SIG-M5 (cell line): ENCODE data around the gene SLC27A5.

ENCODE experiments used
- DNase-seq: peaks from one replicate; lab custom pipeline; 2025; lab: John Stamatoyannopoulos, UW

SLC27A5 gene, protein sequence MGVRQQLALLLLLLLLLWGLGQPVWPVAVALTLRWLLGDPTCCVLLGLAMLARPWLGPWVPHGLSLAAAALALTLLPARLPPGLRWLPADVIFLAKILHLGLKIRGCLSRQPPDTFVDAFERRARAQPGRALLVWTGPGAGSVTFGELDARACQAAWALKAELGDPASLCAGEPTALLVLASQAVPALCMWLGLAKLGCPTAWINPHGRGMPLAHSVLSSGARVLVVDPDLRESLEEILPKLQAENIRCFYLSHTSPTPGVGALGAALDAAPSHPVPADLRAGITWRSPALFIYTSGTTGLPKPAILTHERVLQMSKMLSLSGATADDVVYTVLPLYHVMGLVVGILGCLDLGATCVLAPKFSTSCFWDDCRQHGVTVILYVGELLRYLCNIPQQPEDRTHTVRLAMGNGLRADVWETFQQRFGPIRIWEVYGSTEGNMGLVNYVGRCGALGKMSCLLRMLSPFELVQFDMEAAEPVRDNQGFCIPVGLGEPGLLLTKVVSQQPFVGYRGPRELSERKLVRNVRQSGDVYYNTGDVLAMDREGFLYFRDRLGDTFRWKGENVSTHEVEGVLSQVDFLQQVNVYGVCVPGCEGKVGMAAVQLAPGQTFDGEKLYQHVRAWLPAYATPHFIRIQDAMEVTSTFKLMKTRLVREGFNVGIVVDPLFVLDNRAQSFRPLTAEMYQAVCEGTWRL

DNA sequence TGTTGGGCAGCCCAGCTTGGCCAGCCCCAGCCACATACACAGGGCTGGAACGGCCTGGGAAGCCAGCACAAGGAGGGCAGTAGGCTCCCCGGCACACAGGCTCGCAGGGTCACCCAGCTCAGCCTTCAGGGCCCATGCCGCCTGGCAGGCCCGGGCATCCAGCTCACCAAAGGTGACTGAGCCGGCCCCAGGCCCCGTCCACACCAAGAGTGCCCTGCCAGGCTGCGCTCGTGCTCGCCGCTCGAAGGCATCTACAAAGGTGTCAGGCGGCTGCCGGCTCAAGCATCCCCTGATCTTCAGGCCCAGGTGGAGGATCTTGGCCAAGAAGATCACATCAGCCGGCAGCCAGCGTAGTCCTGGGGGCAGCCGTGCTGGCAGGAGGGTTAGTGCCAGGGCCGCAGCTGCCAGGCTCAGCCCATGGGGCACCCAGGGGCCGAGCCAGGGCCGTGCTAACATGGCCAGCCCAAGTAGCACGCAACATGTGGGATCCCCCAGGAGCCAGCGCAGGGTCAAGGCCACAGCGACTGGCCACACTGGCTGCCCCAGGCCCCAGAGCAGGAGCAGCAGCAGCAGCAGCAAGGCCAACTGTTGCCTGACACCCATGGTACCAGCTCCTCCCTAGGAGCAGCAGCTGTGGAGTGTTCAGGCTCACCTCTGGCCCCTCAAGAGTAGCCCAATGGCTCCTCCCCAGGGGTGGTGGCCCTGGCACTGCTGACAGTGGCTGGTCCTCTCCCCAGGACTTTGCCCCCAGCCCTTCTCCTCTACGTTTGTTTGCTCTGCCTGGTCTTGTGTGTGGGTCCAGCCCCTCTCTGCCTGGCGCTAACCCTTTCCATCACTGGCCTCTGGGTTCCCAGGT, at the start of gene SLC27A5:
TSS of gene SLC27A5 (minus strand) at position 640 of the 856 bp plus-strand sequence. CDS start at position 603, 37 bp downstream.
- no peak for DNase-seq

DNA sequence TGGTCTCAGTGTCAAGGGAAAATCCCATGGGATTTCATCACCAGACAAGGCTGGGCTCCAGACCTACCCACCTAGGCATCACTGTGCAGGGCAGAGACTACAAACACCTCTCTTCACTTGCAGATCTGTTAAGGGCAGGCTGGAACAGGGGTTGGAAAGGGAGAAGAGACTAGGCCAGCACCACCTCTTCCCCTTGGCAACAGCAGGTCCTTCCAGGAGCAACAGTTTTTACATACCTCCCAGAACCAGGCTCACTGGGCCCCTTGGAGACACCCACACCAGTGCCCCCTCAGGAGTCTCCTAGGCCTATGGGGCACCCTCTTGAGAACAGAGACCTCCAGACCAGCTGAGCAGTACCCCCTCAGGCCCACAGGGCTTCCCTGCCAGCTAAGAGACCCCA, 49.1 kb upstream of the SLC27A5 start:
- DNase-seq: no peak

DNA sequence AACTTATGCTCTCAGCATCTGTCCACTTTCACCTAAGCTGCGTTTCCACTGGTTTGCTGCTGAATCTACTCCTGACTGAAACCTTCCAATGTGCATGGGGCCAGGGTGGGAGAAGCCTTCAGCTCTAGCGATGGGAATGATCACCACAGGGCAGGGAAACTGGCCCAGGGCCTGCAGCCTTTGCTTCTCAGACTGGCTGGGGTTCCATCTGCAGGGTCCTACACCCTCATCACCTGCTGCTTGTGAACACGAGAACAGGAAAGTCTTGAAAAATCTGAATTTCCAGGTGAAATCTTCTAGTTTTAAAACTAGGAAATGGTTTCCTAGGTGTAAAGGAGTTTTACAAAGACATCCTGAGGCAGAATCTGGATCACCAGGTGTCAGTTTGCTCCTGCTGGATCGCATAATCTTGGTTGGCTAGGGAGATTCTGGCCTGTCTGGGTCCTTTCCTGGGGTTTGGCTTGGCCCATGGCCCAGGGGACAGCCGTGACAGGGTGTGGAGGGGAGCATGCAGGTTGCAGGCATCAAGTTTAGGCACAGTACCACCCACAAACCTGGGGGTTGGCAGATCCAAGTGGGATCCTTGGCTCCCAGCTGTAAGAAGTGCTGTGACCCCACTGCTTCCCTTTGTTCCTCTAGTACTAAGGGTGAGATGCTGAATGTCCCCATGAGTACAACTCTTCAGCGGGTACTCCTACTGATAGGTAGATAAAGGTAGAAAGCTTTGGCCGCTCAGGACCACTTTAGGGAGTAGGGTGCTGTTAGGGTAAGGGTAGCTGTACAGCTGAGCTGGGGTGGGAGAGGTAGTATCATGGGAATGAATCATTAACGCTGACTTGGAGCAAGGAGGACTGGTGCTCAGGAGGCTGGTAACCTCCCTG, 48.5 kb upstream of the SLC27A5 start:
- DNase-seq: no peak

DNA sequence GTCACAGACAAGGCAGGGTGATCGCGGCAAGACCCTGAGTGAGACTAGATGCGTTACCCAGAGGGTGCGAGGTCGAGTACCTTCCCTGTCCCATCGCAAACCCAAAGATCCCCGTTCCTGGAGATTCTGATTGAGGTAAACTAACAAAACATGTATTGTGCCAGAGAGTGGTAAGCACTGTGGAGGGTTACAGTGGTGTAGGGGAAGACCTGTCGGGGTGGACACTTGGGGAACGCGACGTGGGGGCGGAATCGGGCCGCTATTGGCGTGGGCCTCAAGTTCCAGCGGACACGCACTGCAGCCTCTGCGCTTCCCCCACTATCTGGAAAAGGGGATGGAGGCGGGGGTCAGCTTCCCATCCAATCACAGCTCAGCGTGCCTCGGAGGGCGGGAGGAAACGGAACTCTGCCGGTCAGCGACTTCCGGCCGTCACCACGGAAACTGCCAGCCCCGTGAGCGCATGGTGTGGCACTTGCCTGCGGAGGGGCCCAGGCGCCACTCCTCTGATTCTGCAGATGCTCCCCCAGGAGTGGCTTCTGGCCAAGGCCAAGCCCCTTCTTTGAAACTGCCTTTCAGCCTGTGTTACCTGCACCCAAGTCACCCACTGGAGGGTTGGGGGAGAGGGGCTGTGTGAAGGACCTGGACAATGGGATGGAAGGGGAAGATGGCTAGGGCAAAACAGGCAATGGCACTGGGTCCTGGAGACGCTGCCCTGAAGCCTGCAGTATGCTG, 47.6 kb upstream of the SLC27A5 start:
- DNase-seq: no peak

DNA sequence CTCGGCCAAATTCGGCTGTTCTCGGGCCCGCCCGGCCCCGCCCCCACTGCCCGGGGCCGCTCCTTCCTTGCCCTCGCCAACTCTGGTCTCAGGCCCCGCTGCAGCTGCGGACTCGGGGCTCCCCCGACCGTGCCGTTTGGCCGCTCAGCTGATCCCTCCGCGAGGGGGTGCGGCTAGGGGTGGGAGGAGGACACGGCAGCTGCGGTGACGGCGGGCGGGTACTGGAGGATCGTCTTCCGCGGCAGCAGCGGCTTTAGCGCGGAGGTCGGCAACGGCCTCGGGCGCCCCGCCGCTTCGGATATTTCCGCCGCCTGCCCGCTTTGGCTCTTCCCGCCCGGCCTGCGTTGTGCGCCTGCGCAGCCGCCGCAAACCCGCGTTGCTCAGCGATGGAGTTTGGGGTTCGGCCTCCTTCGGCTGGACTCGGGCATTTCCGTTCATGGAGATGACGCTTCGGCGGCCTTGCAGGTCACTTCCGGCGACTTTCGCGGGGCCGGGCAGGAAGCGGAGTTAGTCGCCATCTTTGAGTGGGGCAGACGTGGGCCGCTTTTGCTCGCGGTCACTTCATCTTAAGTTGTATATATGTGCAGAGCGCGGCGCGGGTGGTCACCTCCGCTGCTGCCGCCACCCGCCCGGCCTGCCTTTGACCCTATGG, 47.0 kb upstream of the SLC27A5 start:
- DNase-seq: no peak

DNA sequence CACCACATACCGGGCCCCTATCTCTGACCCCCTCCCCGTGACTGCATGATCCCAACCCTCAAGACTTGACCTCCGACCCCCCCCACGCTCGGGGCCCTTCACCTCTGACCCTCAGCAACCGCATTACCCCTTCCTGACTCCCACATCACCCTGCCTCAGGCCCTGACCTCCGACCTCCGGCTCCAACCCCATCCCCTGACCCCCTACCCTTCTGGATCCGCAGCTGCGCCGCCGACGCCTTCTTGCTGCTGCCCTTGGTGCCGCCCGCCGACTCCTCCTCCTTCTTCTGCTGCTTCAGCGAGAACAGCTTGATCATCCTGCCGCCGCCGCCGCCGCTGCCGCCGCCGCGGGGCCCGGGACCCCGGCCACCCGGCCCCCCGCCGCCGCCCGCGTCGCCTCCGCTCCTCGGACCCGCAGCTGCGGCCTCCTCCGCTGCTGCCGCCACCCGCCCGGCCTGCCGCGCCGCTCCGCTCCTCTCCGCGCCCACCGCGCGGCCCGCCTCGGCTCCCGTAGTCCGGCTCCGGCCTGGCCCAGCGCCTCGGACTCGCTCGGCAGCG, 46.4 kb upstream of the SLC27A5 start, which contains the start of gene UBE2M:
TSS of gene UBE2M (minus strand) at position 546 of the 557 bp plus-strand sequence. CDS start at position 316, 230 bp downstream.
- no peak for DNase-seq

DNA sequence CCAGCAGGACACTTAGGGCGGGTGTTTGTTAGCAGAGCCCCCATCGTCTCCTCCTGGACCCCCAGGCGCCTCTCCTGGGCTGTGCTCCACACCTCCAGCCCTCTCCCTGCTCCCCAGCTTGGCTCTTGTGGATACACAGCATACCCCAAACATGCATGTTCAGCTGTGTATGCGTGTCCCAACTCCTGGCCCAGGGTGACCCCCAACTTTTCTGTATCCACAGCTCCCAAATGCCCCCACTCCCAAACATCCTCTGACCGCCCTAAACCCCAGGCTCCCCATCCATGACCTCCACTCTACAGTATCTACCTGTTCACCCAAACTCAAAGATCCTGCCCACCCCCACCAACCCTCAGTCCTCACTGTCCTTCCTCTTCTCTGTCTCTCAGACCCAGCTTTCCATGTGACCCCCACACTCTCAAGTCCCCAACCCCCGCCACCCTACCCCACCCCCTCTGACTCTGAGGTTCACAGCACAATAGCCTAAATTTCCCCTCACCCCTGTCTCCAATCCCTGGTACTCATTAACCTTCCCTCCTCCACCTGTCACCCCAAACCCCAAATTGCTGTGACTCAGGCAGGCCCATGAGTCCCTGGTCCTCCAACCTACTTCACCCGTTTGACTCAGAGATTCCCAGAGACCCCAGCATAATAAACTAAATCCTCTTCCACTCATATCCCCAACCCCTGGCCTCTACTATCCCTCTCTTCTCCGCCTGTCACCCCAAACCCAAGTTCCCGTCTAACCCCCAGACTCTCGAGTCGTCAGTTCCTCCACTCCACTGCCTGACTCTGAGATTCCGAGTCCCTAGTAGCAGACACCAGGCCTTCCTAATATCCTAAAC, 45.7 kb upstream of the SLC27A5 start:
- DNase-seq: no peak

DNA sequence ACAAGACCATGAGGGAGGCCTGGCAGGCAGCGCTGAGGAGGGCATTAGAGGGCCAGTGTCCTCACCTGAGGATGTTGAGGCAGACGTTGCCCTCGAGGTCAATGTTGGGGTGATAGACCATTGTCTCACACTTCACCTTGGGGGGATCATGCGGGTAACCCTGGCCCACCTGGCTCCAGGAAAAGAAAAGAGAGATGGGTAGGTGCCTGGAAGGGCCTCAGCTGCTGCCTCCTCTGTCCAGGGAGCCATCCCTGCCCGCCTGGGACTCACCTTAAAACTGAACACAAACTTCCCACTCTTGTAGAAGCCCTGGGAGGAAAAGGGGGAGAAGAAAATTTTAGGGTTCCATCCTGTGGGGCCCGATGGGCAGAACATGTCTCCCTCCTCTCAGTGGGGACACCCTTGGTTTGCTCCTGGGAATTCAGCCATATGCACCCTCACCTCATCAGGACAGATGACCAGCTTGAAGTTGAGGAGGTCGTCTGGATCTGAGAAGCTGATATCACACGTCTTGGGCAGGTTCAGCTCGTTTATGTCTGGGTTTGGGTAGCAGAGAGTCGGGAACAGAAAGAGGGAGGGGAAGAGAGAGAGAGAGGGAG, 44.9 kb upstream of the SLC27A5 start:
- no peak for DNase-seq

DNA sequence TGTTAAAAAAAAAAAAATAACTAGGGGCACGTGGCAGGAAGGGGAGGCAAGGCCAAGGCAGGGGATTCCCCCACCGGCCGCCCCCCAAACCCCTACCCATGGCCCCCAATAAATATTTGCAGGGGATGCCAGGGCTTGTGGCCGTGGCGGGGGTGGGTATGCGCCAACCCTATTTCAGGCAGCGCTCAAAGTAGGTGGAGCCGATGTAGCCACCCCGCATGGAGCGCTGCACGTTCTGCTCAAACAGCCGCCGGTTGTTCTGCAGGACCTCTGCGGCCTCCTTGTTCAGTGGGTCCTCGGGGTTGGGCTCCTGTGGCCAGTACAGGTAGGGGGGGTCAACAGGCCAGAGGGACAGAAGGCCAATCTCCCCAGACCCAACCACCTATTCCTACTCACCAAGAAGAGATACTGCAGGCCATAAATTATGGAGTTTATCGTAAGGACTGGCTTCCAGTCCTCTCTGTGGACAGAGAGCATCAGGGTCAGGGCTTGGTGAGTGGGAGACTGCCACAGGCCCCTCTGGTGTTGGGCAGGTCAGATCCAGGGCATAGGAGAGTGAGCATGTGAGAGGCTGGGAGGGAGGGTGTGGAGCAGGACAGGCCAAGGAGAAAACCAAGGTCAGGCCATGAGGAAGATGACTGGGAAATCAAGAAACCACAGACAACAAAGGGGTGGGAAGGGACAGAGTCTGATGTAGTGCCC, 44.3 kb upstream of the SLC27A5 start:
- DNase-seq: no peak

DNA sequence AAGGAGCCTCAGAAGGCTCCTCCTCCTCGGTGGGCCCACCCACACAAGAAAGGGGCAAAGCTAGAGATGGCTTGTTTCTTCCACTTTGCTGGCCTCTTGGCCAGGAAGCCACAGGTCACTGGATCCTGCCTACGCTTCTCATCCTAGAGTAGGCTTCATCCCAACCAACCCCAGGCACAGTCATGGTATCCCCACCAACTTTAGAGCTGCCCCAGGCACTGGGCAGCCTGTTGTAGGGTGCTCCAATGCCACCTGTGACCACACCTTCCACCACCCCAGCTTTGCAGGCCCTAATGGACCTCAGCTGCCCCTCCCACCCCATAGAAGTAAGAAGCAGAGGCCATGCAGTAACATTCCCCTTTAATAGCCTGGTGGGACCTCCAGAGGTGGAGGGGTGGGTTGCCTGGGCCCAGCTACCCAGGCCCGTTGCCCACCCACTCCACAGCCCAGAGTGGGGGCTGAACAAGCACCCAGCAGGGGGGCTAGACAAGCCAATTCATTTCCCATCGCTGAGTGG, 43.6 kb upstream of the SLC27A5 start:
- no peak for DNase-seq

DNA sequence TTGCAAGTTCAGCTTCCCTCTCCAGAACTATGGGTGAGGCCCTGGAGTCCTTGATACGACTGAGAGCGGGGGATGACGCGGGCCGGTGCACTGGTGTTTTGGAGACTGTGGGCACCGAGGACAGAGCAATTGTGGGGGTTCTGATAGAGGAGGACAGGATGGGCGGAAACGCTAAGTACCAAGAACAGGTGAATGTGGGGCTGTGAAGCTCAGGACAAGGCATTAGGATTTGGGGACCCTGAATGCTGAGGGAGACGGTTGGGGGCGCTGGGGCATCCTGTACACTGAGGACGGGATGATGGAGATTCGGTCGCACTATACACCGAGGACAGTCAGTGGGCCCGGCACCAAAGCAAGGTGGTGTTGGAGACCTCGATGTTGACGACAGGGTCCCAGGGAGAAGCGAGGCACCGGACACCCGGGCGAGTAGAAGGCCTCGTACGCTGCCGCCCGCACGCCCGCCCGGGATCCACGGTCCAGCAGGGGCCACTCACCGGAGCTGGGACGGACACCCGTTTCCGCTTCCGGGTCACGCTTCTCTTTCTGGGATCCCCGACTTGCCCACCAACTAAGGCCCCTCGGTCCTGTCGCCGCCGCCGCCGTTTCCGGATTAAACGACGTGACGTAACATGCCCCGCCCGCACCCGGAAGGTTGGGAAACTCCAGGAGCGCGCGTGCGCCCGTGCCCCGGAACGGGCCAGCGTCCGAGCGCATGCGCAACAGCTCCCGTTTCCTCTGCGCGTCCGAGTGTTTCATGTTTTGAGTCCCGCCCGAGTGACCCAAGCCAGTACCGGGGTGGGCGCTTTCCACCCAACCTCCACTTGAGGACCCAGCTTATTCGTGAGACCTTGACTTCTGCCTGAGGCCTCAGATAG, 42.9 kb upstream of the SLC27A5 start, which contains the start of gene CHMP2A:
TSS of gene CHMP2A (minus strand) at position 612 of the 875 bp plus-strand sequence. CDS start 893 bp downstream, outside the sequence.
- no peak for DNase-seq

DNA sequence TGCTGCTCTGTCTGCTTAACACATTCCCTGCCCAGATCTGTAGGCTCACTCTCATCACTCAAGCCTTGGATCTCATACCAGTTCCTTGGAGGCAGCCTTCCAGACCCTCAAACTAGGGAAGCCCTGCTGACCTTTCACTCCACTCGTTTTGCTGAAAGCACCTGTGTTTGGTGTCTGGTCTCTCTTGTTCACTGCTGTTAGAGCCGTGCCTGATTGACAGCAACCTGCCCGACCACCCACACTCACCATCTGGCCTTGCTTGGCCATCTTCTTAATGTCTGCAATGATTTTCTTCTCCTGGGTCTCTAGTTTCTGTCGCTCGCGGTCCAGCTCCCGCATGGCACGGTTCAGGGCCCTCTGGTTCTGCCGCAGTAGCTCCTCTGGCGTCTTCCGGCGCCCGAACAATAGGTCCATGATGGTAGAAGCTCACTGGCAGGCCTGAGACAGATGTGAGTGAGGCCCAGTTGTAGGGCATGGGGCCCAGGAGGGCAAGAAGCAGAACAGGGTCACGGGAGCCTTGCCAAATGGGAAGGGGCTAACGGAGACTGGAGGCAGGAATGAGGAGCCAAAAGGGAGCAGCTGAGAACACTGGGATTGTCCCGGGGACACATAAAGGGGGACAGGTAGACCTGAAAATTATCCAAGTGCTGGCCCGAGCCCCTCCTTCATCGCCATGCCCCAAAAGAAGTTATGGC, 42.2 kb upstream of the SLC27A5 start:
- DNase-seq: no peak

DNA sequence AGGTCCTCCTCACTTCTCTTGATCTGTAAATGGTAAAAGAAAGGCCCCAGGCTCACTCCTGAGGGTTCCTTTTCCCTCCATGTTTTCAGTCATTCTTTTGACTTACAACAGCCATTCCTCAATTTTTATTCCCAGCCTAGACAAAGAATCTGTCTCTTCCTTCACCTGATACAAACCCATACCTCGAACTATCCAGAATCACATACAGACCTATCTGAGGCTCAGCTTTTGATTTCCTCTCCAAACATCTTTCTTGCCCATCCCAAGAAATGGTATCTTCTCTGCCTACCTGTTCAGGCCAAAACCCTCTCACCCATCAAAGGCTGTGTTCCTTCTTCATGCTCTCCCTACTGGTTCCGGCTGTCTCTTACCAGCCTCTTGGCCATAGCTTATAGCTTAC, 40.9 kb upstream of the SLC27A5 start:
- DNase-seq: no peak

DNA sequence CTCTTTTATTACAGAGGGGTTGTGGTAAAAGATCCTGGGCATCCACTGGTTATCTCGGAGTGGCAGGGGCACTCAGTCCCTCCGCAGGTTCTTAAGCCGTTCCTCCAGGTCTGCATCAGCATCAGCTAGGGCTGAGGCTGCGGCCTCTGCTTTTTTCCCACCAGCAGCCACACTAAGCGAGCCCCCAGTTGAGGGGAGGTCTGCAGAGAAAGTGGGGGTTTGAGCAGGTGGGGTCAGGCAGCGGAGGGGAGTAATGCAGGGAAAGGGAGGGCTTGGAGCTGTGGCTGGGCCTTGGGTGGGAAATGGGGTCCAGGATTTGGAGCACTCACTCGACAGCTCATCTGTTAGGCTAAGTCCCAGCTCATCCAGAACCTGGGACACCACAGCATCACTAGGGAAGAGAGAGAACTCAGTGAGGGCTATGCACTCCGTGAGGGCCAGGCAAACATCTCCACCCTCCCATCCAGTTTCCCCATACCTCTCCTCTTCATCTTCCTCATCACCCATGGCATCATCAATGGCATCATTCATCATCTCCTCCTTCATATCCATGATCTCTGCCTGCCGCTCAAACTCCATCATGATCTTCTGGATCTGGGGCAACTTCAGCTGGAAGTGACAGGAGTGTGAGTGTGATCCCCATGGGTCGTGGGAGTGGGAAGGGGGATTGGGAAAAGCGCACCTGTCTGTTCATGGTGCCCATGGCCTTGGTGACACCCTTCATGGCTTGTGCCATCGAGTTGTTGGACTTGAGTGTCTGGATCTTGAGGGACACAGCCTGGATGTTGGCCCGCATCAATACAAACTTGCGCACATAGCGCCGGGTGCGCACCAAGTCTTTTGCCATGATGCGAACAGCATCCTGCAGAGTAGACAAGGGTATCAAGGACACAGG, 40.0 kb upstream of the SLC27A5 start:
- DNase-seq: no peak

DNA sequence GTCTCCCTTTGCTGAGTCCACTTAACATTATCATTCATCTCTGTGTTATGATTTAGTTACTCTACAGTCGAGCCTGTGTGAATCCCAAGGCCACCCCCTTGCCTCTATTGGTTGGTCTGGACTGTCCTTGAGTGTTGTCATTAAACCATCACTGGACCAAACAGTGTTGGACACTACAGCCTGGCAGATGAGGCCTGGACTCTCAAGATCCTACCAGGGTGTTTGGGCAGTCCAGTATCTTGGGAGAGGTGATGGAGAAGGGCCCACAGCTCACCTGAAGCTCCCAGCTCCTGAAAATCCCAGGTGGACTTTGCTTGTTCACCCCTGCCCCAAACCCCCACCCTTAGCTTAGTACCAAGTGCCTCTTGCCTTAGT, 39.3 kb upstream of the SLC27A5 start:
- no peak for DNase-seq
